HFFc6 (cell line): ENCODE data around the gene NBR1. TPM values are rescaled to one million over a fixed set of nuclear protein-coding genes. Genes with fewer than 3 reads are reported as not detected.
"Not testable (repeated sequence)": the region's sequence is repeated elsewhere in the genome, so short reads cannot be mapped to it uniquely, and the experiment has no call there.

Experiments
- DNase-seq: peaks from one replicate; pipeline ENCODE4 v3.0.0-alpha.2; 2018
- H3K27ac Mint-ChIP-seq: 2 replicates; pipeline ENCODE4 v1.8.0; 2020; ENCODE audit warnings: mild to moderate bottlenecking, mixed read lengths
- H3K27me3 Mint-ChIP-seq: 2 replicates; pipeline ENCODE4 v1.8.0; 2021; ENCODE audit warnings: mild to moderate bottlenecking, moderate library complexity, mixed read lengths; ENCODE audit not compliant: insufficient read depth
- H3K36me3 Mint-ChIP-seq: 2 replicates; pipeline ENCODE4 v1.8.0; 2021; ENCODE audit warnings: low read depth, mixed read lengths
- H3K4me1 Mint-ChIP-seq: 2 replicates; pipeline ENCODE4 v1.8.0; 2020; ENCODE audit warnings: low read depth, mixed read lengths
- H3K4me3 Mint-ChIP-seq: 2 replicates; pipeline ENCODE4 v1.8.0; 2020; ENCODE audit warnings: mild to moderate bottlenecking, moderate library complexity, mixed read lengths
- H3K9me3 Mint-ChIP-seq: 2 replicates; pipeline ENCODE4 v1.8.0; 2020; ENCODE audit warnings: mild to moderate bottlenecking, mixed read lengths
- CTCF ChIP-seq: fragments of 200-600 bp; sonication (generic); IDR thresholded peaks from 2 replicates; pipeline ENCODE4 v1.5.0; 2021; ENCODE audit warnings: antibody characterized with exemption, mild to moderate bottlenecking
- total RNA-seq, 6 experiments: library from RNA; stranded (reverse); fragmentation: NEBNext Ultra II Directional; extraction: Animal tissue kit (Norgen Biotek cat#: 25700); gene quantifications; 2 replicates in 1 of 6; 3 replicates in 5 of 6; pipeline ENCODE4 v1.2.3, GENCODE V29; 2021

Gene NBR1
- total RNA-seq, 6 experiments from 2014 or later: 104 to 123 (median 118) TPM

GRCh38 chr17:43155666-43156065 is 15.3 kb upstream of the NBR1 start:
- DNase-seq: no peak
- no peak overlapping the region for H3K4me3 Mint-ChIP-seq
- H3K36me3 Mint-ChIP-seq: peaks cover 9% of the 10 kb centered on the region
- H3K27ac Mint-ChIP-seq: no peak overlapping the region
- no peaks in the 10 kb centered on the region for H3K4me1 Mint-ChIP-seq
- H3K9me3 Mint-ChIP-seq: no peaks in the 10 kb centered on the region
- TF ChIP-seq CTCF: no peak
- H3K27me3 Mint-ChIP-seq: no peaks in the 10 kb centered on the region; the same call in 1 of the 2 replicates

DNA sequence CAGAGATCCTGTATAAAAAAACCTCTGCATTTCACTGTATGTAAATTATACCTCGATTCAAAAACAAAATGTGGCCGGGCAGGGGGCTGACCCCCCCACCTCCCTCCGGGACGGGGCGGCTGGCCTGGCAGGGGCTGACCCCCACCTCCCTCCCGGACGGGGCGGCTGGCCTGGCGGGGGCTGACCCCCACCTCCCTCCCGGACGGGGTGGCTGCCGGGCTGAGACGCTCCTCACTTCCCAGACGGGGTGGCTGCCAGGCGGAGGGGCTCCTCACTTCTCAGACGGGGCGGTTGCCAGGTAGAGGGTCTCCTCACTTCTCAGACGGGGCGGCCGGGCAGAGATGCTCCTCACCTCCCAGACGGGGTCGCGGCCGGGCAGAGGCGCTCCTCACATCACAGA is 11.8 kb upstream of the NBR1 start:
- H3K36me3 Mint-ChIP-seq, H3K27ac Mint-ChIP-seq, DNase-seq, H3K9me3 Mint-ChIP-seq, H3K4me1 Mint-ChIP-seq, H3K4me3 Mint-ChIP-seq, H3K27me3 Mint-ChIP-seq: not testable (repeated sequence)

- H3K27ac Mint-ChIP-seq, H3K27me3 Mint-ChIP-seq, H3K9me3 Mint-ChIP-seq, H3K36me3 Mint-ChIP-seq, H3K4me1 Mint-ChIP-seq, H3K4me3 Mint-ChIP-seq, DNase-seq: not testable (repeated sequence)
These were observed 11.1 kb upstream of the NBR1 start for GRCh38 chr17:43159957-43160356.

DNA sequence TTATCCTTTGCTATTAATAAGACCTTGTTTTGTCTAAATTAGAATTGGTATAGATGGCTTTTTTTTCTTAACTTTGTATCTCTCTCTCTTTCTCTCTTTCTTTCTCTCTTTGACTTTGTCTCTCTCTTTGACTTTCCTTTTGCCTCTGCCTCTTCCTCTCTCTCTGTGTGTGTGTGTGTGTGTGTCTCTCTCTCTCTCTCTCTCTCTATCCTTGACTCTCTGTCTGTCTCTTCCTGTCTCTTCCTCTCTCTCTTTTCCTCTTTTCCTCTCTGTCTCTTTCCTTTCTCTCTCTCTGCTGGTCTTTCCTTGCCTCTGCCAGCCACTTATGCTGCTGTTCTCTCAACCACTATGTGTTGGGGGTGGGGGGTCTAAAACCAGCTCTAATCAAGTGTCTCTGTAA is 5.0 kb upstream of the NBR1 start:
- DNase-seq, H3K4me3 Mint-ChIP-seq, H3K4me1 Mint-ChIP-seq, H3K27me3 Mint-ChIP-seq, H3K9me3 Mint-ChIP-seq: not testable (repeated sequence)
- peak overlapping the region; percentile 27; the same call in 1 of the 2 replicates for H3K27ac Mint-ChIP-seq
- H3K36me3 Mint-ChIP-seq: peaks cover 12% of the 10 kb centered on the region; the same call in 1 of the 2 replicates

- no peak for TF ChIP-seq CTCF
- Mint-ChIP-seq H3K36me3 (peaks cover 22% of the 10 kb centered on the region), H3K4me1 (peaks cover 27% of the 10 kb centered on the region), H3K9me3 (peaks cover 9% of the 10 kb centered on the region), H3K4me3 (no peak overlapping the region), H3K27ac (no peak overlapping the region), H3K27me3 (peaks cover 4% of the 10 kb centered on the region)
- peak; percentile 32 for DNase-seq
These were observed 1.4 kb upstream of the NBR1 start for GRCh38 chr17:43169561-43170139.

DNA sequence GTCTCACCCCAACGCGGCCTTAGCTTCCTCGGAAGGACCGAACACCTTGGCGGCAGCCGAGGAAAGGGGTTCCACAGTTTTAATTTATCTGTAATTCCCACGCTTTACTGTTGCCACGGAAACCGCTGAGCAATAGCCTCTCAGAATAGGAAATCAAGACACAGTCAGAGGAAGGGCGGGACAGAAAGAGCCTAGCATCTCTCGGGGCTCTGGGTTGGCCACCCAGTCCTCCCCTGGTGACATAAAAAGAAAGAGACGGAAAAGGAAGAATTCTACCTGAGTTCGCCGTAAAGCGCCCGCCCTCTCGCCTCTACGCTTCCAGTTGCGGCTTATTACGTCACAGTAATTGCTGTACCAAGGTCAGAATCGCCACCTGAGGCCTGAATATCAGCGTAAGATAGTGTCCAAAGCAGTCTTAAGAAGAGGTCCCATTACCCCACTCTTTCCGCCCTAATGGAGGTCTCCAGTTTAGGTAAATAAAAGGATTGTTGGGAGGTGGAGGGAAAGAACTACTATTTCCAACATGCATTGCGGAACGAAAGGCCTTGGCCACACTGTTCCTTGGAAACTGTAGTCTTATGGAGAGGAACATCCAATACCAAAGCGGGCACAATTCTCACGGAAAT is 761 bp upstream of the NBR1 start:
- Mint-ChIP-seq H3K27me3 (peaks cover 4% of the 10 kb centered on the region), H3K9me3 (peaks cover 15% of the 10 kb centered on the region), H3K4me3 (no peak overlapping the region), H3K27ac (no peak overlapping the region), H3K36me3 (peaks cover 27% of the 10 kb centered on the region), H3K4me1 (peaks cover 32% of the 10 kb centered on the region)
- peak; percentile 97 for DNase-seq
- TF ChIP-seq CTCF: no peak

- Mint-ChIP-seq H3K27ac (no peak overlapping the region), H3K27me3 (peaks cover 4% of the 10 kb centered on the region; the same call in 1 of the 2 replicates), H3K4me1 (peaks cover 39% of the 10 kb centered on the region), H3K36me3 (peaks cover 37% of the 10 kb centered on the region), H3K4me3 (no peak overlapping the region), H3K9me3 (peaks cover 17% of the 10 kb centered on the region)
- TF ChIP-seq CTCF: peak; percentile 55
- DNase-seq: peak; percentile 97
These were observed 823 bp downstream of the NBR1 start for GRCh38 chr17:43171586-43172487.
